NT2/D1 (cell line): Measurements from ENCODE around the gene TRIM50.
"Not testable (repeated sequence)": the region's sequence is repeated elsewhere in the genome, so short reads cannot be mapped to it uniquely, and the experiment has no call there.

ENCODE experiments used
- DNase-seq: peaks from one replicate; pipeline ENCODE4 v3.0.0-alpha.2; 2011; ENCODE audit warnings: low read depth, low spot score
- H3K27me3 ChIP-seq: 2 replicates; pipeline ENCODE4 v1.6.0; 2011; ENCODE audit warnings: mild to moderate bottlenecking; ENCODE audit not compliant: insufficient read length, insufficient read depth
- H3K36me3 ChIP-seq: 2 replicates; pipeline ENCODE4 v1.6.1; 2011; ENCODE audit warnings: mild to moderate bottlenecking, low read length, mixed read lengths; ENCODE audit not compliant: insufficient read depth, insufficient read length
- H3K4me1 ChIP-seq: 2 replicates; pipeline ENCODE4 v1.5.1; 2011; ENCODE audit not compliant: insufficient read depth, insufficient read length
- H3K4me3 ChIP-seq: 2 replicates; pipeline ENCODE4 v1.5.1; 2011; ENCODE audit warnings: low read depth; ENCODE audit not compliant: insufficient read length
- H3K9ac ChIP-seq: 2 replicates; pipeline ENCODE4 v1.6.0; 2011; ENCODE audit warnings: low read depth; ENCODE audit not compliant: insufficient read length
- H3K9me3 ChIP-seq: 2 replicates; pipeline ENCODE4 v1.5.1; 2011; ENCODE audit warnings: mild to moderate bottlenecking, low read length; ENCODE audit not compliant: insufficient read depth
- SUZ12 ChIP-seq: IDR thresholded peaks from 2 replicates; pipeline ENCODE4 v1.6.1; 2011; ENCODE audit not compliant: insufficient read length, insufficient read depth; ENCODE audit errors: extremely low read depth
- YY1 ChIP-seq: IDR thresholded peaks from 2 replicates; pipeline ENCODE4 v1.6.1; 2011; ENCODE audit not compliant: insufficient read length, insufficient read depth
- ZNF274 ChIP-seq: IDR thresholded peaks from 2 replicates; pipeline ENCODE4 v1.6.1; 2011; ENCODE audit warnings: mild to moderate bottlenecking, low read depth, low read length

Gene TRIM50

DNA sequence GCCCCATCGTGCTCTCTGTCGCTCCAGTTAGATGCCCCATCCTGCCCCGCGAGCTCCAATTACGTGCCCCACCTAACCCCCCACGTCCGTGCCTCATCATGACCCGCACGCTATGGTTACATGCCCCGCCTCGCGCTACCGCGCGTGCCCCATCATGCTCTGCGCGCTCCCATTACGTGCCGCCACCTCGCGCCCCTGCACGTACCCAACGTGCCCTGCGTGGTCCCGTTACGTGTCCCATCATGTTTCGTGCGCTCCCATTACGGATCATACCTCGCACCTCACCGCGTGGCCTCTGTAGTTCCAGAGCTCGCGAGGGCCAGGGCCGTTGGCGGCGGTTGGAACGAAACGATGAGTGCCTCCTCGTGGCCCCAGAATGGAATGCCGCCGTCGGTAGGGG is at the start of gene TRIM50, which contains the start of gene FKBP6:
Gene TRIM50 (minus strand): TSS at position 161 of the 400 bp plus-strand sequence. CDS start 3,295 bp downstream, outside the sequence.
Gene FKBP6 (plus strand): TSS at position 240 of the 400 bp plus-strand sequence. CDS start 268 bp downstream, outside the sequence.
- H3K9ac ChIP-seq, H3K4me1 ChIP-seq, H3K36me3 ChIP-seq, DNase-seq, H3K4me3 ChIP-seq, H3K9me3 ChIP-seq, H3K27me3 ChIP-seq: not testable (repeated sequence)

DNA sequence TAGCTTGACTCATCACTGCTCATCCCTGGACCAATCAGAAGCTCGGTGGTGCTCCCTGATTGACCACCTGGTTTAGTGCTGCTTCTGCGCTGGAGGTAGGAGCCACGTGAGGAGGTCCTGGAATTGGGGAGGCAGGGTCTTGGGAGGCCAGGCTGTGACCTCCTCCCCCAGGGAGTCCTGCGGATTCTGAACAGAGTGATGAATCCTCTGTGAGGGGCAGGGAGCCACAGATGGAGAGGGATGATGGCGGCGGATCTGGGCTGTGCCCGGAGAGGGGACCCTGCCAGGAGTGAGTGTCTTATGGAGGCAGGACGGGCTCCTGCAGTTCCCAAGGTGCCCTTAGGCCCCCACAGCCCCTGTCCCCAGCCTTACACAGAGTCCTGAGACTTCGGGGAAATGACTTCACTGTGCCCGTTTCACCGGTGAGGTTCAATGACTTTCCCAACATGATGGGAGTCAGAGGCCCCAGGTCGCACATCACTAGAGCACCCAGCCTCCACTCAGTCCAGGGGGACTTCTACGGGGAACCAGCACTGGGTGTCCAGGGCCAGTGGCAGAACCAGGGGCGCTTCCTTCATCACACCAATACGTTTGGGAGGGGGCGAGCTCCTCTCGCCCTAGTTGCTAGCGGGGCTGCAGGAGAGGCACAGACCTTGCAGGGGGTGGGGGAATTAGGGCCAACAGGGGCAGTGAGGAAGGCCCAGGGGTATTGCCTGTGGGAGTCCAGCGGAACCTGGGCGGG is 49.0 kb upstream of the TRIM50 start:
- no peaks in the 10 kb centered on the region for H3K27me3 ChIP-seq
- H3K4me1 ChIP-seq, result no peaks in the 10 kb centered on the region
- DNase-seq, result no peak
- H3K9me3 ChIP-seq, result no peaks in the 10 kb centered on the region
- TF ChIP-seq ZNF274, result no peak
- TF ChIP-seq SUZ12, result no peak
- no peak for TF ChIP-seq YY1
- H3K4me3 ChIP-seq, result no peak overlapping the region
- H3K36me3 ChIP-seq, result no peaks in the 10 kb centered on the region
- no peak overlapping the region for H3K9ac ChIP-seq

DNA sequence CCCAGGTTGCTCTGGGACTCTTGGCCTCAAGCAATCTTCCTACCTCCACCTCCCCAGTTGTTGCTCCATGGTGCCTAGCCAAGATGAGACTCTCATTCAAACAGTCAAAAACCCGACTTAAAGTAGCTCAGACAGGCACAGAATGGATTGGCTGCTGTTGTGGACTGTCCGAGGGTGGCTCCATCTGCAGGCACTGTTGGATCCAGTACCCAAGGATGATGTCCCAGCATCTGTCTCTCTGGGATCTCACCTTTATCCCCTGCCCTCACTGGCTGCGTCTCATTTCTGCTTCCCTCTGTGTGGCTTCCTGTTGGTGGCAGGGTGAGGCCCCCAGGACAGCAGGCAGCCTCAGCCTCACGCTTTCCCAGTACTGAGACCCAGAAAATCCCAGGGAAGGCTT is 48.4 kb upstream of the TRIM50 start:
- not testable (repeated sequence) for H3K9me3 ChIP-seq, DNase-seq, H3K9ac ChIP-seq, H3K27me3 ChIP-seq, H3K4me1 ChIP-seq, H3K4me3 ChIP-seq, H3K36me3 ChIP-seq

DNA sequence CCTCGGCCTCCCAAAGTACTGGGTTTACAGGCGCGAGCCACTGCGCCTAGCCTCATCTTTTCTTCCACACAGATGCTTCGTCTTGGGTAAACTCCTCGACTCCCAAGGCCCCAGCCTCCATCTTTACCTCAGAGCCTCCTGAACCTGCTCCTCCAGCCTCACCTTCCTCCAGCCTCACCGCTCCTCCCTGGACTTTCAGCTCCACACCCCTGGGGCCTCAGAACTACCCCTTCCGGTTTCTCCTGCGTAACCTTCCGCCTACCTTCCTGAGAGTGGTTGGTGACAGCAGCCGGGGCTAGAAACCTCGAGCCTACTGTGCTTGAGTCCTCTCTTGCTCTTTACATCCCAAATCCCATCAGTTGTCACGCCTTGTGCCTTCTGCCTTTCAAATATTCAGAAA is 45.9 kb upstream of the TRIM50 start:
- Histone ChIP-seq H3K4me3 (no peak overlapping the region), H3K36me3 (no peaks in the 10 kb centered on the region), H3K9me3 (no peaks in the 10 kb centered on the region), H3K27me3 (no peaks in the 10 kb centered on the region), H3K4me1 (no peaks in the 10 kb centered on the region), H3K9ac (no peak overlapping the region)
- no peak for DNase-seq
- no peak for TF ChIP-seq ZNF274
- TF ChIP-seq YY1, result no peak
- no peak for TF ChIP-seq SUZ12

DNA sequence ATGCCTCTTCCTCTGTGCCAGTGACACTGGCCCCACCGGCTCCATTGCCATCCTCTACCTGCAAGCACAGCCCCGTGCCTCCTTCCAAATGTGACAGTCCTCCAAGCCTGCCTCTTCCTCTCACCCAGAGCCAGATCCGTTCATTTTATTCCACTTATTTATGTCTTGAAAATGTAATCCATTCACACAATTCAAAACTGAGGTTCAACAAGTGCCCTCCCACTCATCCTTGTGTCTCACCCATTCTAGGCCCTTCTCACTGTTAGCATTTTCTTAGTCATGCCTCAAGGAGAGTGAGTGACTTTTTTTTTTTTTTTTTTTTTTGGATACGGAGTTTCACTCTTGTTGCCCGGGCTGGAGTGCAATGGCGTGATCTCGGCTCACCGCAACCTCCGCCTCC is 41.7 kb upstream of the TRIM50 start:
- Histone ChIP-seq H3K9ac (no peak overlapping the region), H3K9me3 (no peaks in the 10 kb centered on the region), H3K27me3 (no peaks in the 10 kb centered on the region), H3K36me3 (no peaks in the 10 kb centered on the region), H3K4me1 (no peaks in the 10 kb centered on the region), H3K4me3 (no peak overlapping the region)
- TF ChIP-seq SUZ12 (no peak), ZNF274 (no peak), YY1 (no peak)
- DNase-seq, result no peak

DNA sequence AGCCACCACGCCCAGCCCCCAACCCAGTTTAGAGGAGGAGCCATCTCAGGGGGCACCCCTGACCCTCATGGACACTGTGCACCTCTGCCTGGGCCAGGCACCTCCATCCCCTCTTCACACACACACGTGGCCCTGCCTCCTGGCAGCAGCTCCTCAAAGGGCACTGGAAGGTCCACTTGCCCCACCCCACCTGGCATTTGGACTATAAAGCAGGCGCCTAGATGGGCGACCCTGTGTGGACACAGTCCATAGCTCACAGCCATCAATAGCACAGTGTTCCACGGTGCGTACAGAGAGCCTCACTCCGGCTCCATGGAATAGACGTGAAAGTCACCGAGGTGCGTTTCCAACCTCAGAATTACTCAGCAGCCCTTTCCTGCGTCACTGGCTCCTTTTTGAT is 41.1 kb upstream of the TRIM50 start:
- Histone ChIP-seq H3K9me3 (no peaks in the 10 kb centered on the region), H3K4me3 (no peak overlapping the region), H3K36me3 (no peaks in the 10 kb centered on the region), H3K9ac (no peak overlapping the region), H3K27me3 (no peaks in the 10 kb centered on the region), H3K4me1 (peaks cover 4% of the 10 kb centered on the region)
- TF ChIP-seq SUZ12 (no peak), YY1 (no peak), ZNF274 (no peak)
- DNase-seq, result no peak

DNA sequence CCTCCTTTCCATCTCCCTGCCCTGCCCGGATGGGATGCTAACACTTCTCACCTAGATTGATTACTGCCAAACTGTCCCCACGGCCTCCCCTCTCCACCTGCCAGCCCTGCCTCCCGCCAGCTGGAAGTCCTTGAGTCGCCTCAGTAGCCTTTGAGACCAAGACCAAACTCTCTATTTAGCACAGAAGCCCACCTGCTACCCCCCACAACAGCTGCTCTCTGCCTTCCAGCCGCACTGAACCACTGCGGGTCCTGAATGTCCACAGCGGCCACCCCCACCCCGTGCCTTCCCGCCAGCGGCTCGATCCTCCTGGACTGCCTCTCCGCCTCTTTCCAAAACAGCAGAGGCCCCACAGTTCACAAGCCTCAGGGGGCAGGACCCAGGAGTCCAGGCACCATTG is 39.1 kb upstream of the TRIM50 start:
- Histone ChIP-seq H3K4me1 (peaks cover 6% of the 10 kb centered on the region), H3K36me3 (no peaks in the 10 kb centered on the region), H3K9ac (no peak overlapping the region), H3K27me3 (no peaks in the 10 kb centered on the region), H3K9me3 (no peaks in the 10 kb centered on the region), H3K4me3 (no peak overlapping the region)
- TF ChIP-seq ZNF274 (no peak), YY1 (no peak), SUZ12 (no peak)
- no peak for DNase-seq

DNA sequence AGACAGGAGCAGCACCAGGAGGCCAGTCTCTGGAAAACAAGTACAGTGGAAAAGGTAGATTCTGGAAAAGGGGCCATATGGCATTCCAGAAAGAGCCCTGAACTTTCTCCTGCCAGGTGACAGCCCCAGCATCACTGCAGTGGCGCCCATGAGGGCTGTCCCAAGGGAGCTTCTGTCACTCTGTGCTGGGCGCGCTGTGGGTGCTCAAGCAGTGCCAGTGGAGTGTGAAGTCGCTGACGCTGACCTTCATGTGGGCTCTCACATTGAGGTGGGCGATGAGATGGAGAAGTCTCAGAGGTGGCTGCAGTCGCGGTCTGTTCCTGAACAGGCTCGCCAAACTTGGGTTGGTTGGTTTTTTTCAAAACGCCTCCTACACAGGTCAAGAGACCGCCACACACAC is 38.2 kb upstream of the TRIM50 start:
- H3K9me3 ChIP-seq, result no peaks in the 10 kb centered on the region

More for the DNA sequence above, 38.2 kb upstream of the TRIM50 start:
- Histone ChIP-seq H3K4me3 (no peak overlapping the region), H3K4me1 (peaks cover 6% of the 10 kb centered on the region), H3K36me3 (no peaks in the 10 kb centered on the region), H3K27me3 (no peaks in the 10 kb centered on the region), H3K9ac (no peak overlapping the region)
- DNase-seq, result no peak
- TF ChIP-seq SUZ12 (no peak), ZNF274 (no peak), YY1 (no peak)
